Gastroesophageal sphincter (tissue), 3 donors: ENCODE data around the gene MRPS15.
"Not testable (repeated sequence)": the region's sequence is repeated elsewhere in the genome, so short reads cannot be mapped to it uniquely, and the experiment has no call there.

Source experiments
- EP300 ChIP-seq: sonication (generic); formaldehyde crosslinking; IDR thresholded peaks from one replicate; pipeline ENCODE4 v1.6.1; 2017; ENCODE audit warnings: antibody characterized with exemption, mild to moderate bottlenecking
- POLR2AphosphoS5 ChIP-seq: sonication (generic); formaldehyde crosslinking; IDR thresholded peaks from one replicate; pipeline ENCODE4 v1.6.1; 2017; ENCODE audit warnings: antibody characterized with exemption
- TF ChIP-seq, protein P1 (sequence below), 4 experiments: fragments of 200-600 bp in 2 of 4; fragments of 450-650 bp in 2 of 4; sonication (generic) in 1 of 4; IDR thresholded peaks; one replicate each; pipeline ENCODE4 v1.5.1; 2017 to 2019; ENCODE audit warnings: antibody characterized with exemption in 4 of 4, mild to moderate bottlenecking in 2 of 4, moderate library complexity in 2 of 4

GRCh38 chr1:36511220-36511619 lies 47.0 kb upstream of the MRPS15 start:
- TF ChIP-seq POLR2AphosphoS5, EP300: not testable (repeated sequence)
- TF ChIP-seq, protein P1, sequence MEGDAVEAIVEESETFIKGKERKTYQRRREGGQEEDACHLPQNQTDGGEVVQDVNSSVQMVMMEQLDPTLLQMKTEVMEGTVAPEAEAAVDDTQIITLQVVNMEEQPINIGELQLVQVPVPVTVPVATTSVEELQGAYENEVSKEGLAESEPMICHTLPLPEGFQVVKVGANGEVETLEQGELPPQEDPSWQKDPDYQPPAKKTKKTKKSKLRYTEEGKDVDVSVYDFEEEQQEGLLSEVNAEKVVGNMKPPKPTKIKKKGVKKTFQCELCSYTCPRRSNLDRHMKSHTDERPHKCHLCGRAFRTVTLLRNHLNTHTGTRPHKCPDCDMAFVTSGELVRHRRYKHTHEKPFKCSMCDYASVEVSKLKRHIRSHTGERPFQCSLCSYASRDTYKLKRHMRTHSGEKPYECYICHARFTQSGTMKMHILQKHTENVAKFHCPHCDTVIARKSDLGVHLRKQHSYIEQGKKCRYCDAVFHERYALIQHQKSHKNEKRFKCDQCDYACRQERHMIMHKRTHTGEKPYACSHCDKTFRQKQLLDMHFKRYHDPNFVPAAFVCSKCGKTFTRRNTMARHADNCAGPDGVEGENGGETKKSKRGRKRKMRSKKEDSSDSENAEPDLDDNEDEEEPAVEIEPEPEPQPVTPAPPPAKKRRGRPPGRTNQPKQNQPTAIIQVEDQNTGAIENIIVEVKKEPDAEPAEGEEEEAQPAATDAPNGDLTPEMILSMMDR (IDR thresholded peaks at IDR 0.05): not testable (repeated sequence)
